Cardiac fibroblast (primary cell): ENCODE measurements around the gene ADAMTS9.

Experiments used
- DNase-seq, 2 donors: peaks; one replicate each; pipeline versions ENCODE4 v3.0.0 to v3.0.0-alpha.2; 2010; ENCODE audit warnings: low read depth in 2 of 2
- H3K4me3 ChIP-seq, 2 donors: replicated peaks in 1 of 2; 1 replicate in 1 of 2; 2 replicates in 1 of 2; pipeline ENCODE4 v1.5.1; 2011; ENCODE audit warnings: low read depth in 2 of 2, low read length in 2 of 2, mild to moderate bottlenecking in 2 of 2, moderate library complexity in 1 of 2
- TF ChIP-seq, protein P1 (sequence below): IDR thresholded peaks from one replicate; pipeline ENCODE4 v1.5.1; 2011; ENCODE audit warnings: low read depth, mild to moderate bottlenecking, low read length, inconsistent platforms

The ADAMTS9 gene

DNA sequence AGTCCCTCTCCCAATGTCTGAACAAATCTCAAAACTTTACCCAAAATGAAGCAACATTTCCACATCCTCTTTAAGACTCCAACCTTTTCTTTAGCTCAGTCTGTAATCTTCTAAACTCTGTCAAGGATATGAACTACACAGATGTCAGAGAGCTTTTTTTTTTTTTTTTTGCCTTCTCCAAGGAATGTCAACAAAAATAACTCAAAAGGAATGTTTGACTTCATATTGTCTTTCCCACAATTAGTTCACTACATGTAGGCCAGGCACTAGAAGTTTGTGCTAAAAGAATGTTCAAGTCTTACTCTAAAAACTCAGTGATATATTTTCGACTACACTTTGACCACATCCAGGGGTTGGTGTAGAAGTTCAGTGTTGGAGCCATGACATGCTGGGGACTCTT, 37.1 kb downstream of the ADAMTS9 start:
- DNase-seq, result peak; percentile 47 to 54
- H3K4me3 ChIP-seq, result no peak overlapping the region
- TF ChIP-seq, protein P1, sequence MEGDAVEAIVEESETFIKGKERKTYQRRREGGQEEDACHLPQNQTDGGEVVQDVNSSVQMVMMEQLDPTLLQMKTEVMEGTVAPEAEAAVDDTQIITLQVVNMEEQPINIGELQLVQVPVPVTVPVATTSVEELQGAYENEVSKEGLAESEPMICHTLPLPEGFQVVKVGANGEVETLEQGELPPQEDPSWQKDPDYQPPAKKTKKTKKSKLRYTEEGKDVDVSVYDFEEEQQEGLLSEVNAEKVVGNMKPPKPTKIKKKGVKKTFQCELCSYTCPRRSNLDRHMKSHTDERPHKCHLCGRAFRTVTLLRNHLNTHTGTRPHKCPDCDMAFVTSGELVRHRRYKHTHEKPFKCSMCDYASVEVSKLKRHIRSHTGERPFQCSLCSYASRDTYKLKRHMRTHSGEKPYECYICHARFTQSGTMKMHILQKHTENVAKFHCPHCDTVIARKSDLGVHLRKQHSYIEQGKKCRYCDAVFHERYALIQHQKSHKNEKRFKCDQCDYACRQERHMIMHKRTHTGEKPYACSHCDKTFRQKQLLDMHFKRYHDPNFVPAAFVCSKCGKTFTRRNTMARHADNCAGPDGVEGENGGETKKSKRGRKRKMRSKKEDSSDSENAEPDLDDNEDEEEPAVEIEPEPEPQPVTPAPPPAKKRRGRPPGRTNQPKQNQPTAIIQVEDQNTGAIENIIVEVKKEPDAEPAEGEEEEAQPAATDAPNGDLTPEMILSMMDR, result no peak

- TF ChIP-seq, protein P1, result no peak
- no peak for DNase-seq
- no peak overlapping the region for H3K4me3 ChIP-seq
Measured at GRCh38 chr3:64650096-64650622, 37.6 kb downstream of the ADAMTS9 start.

DNA sequence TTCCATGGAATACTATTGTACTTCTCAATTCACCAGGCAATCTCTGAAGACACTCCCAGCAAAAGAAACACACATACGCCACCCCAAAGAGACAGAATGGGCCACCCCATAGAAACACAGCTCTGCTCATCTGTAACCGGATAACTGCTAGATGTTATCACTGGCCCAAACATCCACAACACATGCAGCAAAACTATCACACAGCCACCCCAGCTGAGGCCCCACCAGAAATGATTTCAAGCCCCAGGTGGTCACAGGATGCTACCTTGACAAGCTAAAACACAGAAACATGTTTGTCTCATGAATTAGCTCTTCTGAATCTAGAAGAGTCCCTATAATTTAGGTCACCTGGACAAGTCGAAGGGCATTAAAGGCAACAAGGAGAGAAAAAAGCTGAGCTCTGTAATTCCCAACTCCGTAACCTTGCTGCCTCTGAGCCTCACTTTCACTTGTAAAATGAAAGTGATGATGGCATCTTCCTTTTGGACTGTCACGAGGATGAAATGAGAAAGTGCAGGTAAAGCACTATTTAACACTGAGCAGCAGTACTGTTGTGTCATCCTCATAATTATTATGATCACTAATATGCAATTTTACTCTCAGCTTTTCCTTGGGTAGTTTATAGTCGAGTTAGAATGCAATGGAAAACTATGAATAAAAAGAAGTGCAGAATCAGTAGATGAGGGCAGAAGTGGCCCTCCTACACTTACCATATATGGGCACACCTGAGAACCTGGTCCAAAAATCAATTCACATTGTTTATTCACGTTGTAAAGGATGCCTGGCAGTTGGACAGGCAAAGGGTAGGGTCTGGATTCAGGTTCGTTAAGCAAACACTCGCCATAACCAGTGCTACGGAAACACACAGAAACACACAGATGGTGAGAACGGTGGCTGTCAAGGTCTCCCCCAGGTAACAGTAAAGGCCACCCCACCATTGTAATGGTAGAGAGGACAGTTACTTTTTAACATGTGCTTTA, 38.6 kb downstream of the ADAMTS9 start:
- TF ChIP-seq, protein P1, result no peak
- DNase-seq, result no peak
- no peak overlapping the region for H3K4me3 ChIP-seq

DNA sequence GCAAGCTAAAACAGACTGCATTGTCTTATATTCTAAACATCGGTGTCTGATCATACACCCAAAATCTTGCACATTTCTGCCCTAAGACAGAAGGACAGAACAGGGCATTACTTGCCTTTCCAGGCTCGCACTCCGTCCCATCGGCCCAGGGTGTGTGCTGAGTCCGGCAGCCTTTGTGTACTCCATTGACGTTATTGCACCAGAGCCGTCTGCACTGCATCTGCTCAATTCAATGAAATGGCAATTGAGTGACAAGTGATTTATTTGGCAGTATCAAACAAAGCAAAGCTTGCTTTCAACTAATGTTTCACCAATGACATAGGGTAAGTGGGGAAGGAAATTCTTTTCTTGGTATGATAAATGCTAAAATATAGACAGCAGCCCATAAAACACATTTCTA, 40.0 kb downstream of the ADAMTS9 start:
- TF ChIP-seq, protein P1, result no peak
- no peak overlapping the region for H3K4me3 ChIP-seq
- DNase-seq, result no peak

GRCh38 chr3:64645243-64645642, 42.6 kb downstream of the ADAMTS9 start:
- peak; percentile 24 to 35 for DNase-seq
- TF ChIP-seq, protein P1, result no peak
- H3K4me3 ChIP-seq, result no peak overlapping the region

GRCh38 chr3:64644483-64644882, 43.3 kb downstream of the ADAMTS9 start:
- TF ChIP-seq, protein P1, result no peak
- no peak for DNase-seq
- H3K4me3 ChIP-seq, result no peak overlapping the region
